WTC11 (cell line): ENCODE data around the gene DNAJC10. TPM values are rescaled to one million over a fixed set of nuclear protein-coding genes. Genes with fewer than 3 reads are reported as not detected.

ENCODE experiments used
- ATAC-seq: fragments of 200-7000 bp; cut with Tn5 transposase; 2 replicates; pipeline ENCODE4 v1.10.0; 2021; ENCODE audit warnings: mild to moderate bottlenecking, moderate library complexity
- CTCF ChIA-PET: fragments of 300-600 bp; sonication (Branson Sonifier 250); formaldehyde crosslinking; loops from one replicate; lab custom pipeline; 2021; ENCODE audit warnings: antibody characterized with exemption; lab: Charles Lee
- POLR2A ChIA-PET: fragments of 350-600 bp; sonication (Branson Sonifier 250); formaldehyde crosslinking; loops from one replicate; lab custom pipeline; 2021; ENCODE audit warnings: antibody characterized with exemption; lab: Charles Lee
- DNase-seq: peaks from one replicate; pipeline ENCODE4 v3.0.0; 2021; ENCODE audit warnings: low spot score
- H3K27ac Mint-ChIP-seq: 2 replicates; pipeline ENCODE4 v1.8.0; 2021; ENCODE audit warnings: mixed read lengths
- H3K27me3 Mint-ChIP-seq: 2 replicates; pipeline ENCODE4 v1.8.0; 2021; ENCODE audit warnings: low read depth, mild to moderate bottlenecking, moderate library complexity, mixed read lengths
- H3K36me3 Mint-ChIP-seq: 2 replicates; pipeline ENCODE4 v1.8.0; 2021; ENCODE audit warnings: mixed read lengths
- H3K4me1 Mint-ChIP-seq: 2 replicates; pipeline ENCODE4 v1.8.0; 2022; ENCODE audit warnings: mixed read lengths
- H3K4me3 Mint-ChIP-seq: 2 replicates; pipeline ENCODE4 v1.8.0; 2021; ENCODE audit warnings: mild to moderate bottlenecking, moderate library complexity, mixed read lengths
- H3K9me3 Mint-ChIP-seq: 2 replicates; pipeline ENCODE4 v1.8.0; 2021; ENCODE audit warnings: mixed read lengths
- ARID4B ChIP-seq: sonication (generic); formaldehyde crosslinking; IDR thresholded peaks from 2 replicates; pipeline ENCODE4 v1.8.0; 2023; ENCODE audit warnings: missing genetic modification reagents, mild to moderate bottlenecking, borderline replicate concordance
- CBFB ChIP-seq: sonication (generic); formaldehyde crosslinking; IDR thresholded peaks from 2 replicates; pipeline ENCODE4 v1.8.1; 2022; ENCODE audit warnings: mild to moderate bottlenecking, low read depth, missing genetic modification reagents
- E2F1 ChIP-seq: sonication (generic); formaldehyde crosslinking; IDR thresholded peaks from 2 replicates; pipeline ENCODE4 v1.8.0; 2022; ENCODE audit warnings: mild to moderate bottlenecking, missing genetic modification reagents
- FOXP1 ChIP-seq: sonication (generic); formaldehyde crosslinking; IDR thresholded peaks from 2 replicates; pipeline ENCODE4 v1.8.0; 2022; ENCODE audit warnings: missing genetic modification reagents, mild to moderate bottlenecking, moderate library complexity, borderline replicate concordance
- GABPB1 ChIP-seq: sonication (generic); formaldehyde crosslinking; IDR thresholded peaks from 2 replicates; pipeline ENCODE4 v1.8.1; 2023; ENCODE audit warnings: mild to moderate bottlenecking, missing genetic modification reagents
- JUN ChIP-seq: sonication (generic); formaldehyde crosslinking; IDR thresholded peaks from 2 replicates; pipeline ENCODE4 v1.8.0; 2023; ENCODE audit warnings: mild to moderate bottlenecking, missing genetic modification reagents
- MYBL2 ChIP-seq: sonication (generic); formaldehyde crosslinking; IDR thresholded peaks from 2 replicates; pipeline ENCODE4 v1.8.1; 2023; ENCODE audit warnings: mild to moderate bottlenecking, moderate library complexity, missing genetic modification reagents
- SP1 ChIP-seq: sonication (generic); formaldehyde crosslinking; conservative IDR thresholded peaks from 2 replicates; pipeline ENCODE4 v1.8.1; 2022; ENCODE audit warnings: missing genetic modification reagents
- STAT6 ChIP-seq: sonication (generic); formaldehyde crosslinking; conservative IDR thresholded peaks from 2 replicates; pipeline ENCODE4 v1.8.1; 2023; ENCODE audit warnings: mild to moderate bottlenecking, low read depth, missing genetic modification reagents, moderate library complexity
- TEAD4 ChIP-seq: sonication (generic); formaldehyde crosslinking; IDR thresholded peaks from 2 replicates; pipeline ENCODE4 v1.8.0; 2022; ENCODE audit warnings: mild to moderate bottlenecking, missing genetic modification reagents
- TP53 ChIP-seq: sonication (generic); formaldehyde crosslinking; IDR thresholded peaks from 2 replicates; pipeline ENCODE4 v1.8.1; 2023; ENCODE audit warnings: mild to moderate bottlenecking, missing genetic modification reagents
- ZBTB43 ChIP-seq: sonication (generic); formaldehyde crosslinking; IDR thresholded peaks from 2 replicates; pipeline ENCODE4 v1.8.1; 2023; ENCODE audit warnings: mild to moderate bottlenecking, missing genetic modification reagents
- ZNF317 ChIP-seq: sonication (generic); formaldehyde crosslinking; IDR thresholded peaks from 2 replicates; pipeline ENCODE4 v1.8.1; 2023; ENCODE audit warnings: low read depth, mild to moderate bottlenecking, moderate library complexity, missing genetic modification reagents, borderline replicate concordance
- ZNF423 ChIP-seq: fragments of 250-450 bp; sonication (Bioruptor Pico); IDR thresholded peaks from 2 replicates; pipeline ENCODE4 v2.1.2; 2022; ENCODE audit warnings: mild to moderate bottlenecking, moderate library complexity
- ZNF671 ChIP-seq: fragments of 250-450 bp; sonication (Bioruptor Pico); IDR thresholded peaks from 2 replicates; pipeline ENCODE4 v1.8.0; 2021; ENCODE audit warnings: mild to moderate bottlenecking
- total RNA-seq: library from RNA; stranded (reverse); gene quantifications from 3 replicates; pipeline ENCODE4 v1.2.3, GENCODE V29; 2021
- TF ChIP-seq, protein P1 (sequence below): sonication (generic); formaldehyde crosslinking; IDR thresholded peaks from 2 replicates; pipeline ENCODE4 v1.8.0; 2023; ENCODE audit warnings: missing genetic modification reagents

Gene DNAJC10
- total RNA-seq, 1 experiment from 2014 or later: 109 TPM

GRCh38 chr2:182730486-182730885 lies 14.4 kb downstream of the DNAJC10 start (continued):
- TF ChIP-seq E2F1 (CRISPR knock-in tag) (no peak), ZNF423 (CRISPR knock-in tag) (no peak), ARID4B (no peak), ZBTB43 (CRISPR knock-in tag) (no peak)

GRCh38 chr2:182732736-182733135 lies 16.7 kb downstream of the DNAJC10 start:
- Mint-ChIP-seq H3K36me3 (peaks cover 42% of the 10 kb centered on the region), H3K4me3 (no peak overlapping the region), H3K4me1 (no peaks in the 10 kb centered on the region), H3K27ac (no peak overlapping the region), H3K9me3 (no peaks in the 10 kb centered on the region), H3K27me3 (no peaks in the 10 kb centered on the region)
- no peak for TF ChIP-seq ZBTB43 (CRISPR knock-in tag)
- no peak for TF ChIP-seq STAT6 (CRISPR knock-in tag)
- TF ChIP-seq GABPB1: no peak
- no peak for TF ChIP-seq ZNF671 (CRISPR knock-in tag)
- TF ChIP-seq TEAD4: no peak
- TF ChIP-seq, protein P1, sequence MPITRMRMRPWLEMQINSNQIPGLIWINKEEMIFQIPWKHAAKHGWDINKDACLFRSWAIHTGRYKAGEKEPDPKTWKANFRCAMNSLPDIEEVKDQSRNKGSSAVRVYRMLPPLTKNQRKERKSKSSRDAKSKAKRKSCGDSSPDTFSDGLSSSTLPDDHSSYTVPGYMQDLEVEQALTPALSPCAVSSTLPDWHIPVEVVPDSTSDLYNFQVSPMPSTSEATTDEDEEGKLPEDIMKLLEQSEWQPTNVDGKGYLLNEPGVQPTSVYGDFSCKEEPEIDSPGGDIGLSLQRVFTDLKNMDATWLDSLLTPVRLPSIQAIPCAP: no peak
- no peak for TF ChIP-seq JUN (CRISPR knock-in tag)
- no peak for TF ChIP-seq MYBL2 (CRISPR knock-in tag)
- no peak for TF ChIP-seq ARID4B
- TF ChIP-seq FOXP1 (CRISPR knock-in tag): no peak
- TF ChIP-seq ZNF423 (CRISPR knock-in tag): no peak
- TF ChIP-seq TP53: no peak
- no peak for TF ChIP-seq CBFB (CRISPR knock-in tag)
- TF ChIP-seq SP1 (CRISPR knock-in tag): no peak
- TF ChIP-seq ZNF317 (CRISPR knock-in tag): no peak
- POLR2A ChIA-PET: no interaction called here
- CTCF ChIA-PET: interaction anchor here (1.8 kb wide), 1 partner anchor 35 kb away, joined by 5 read pairs; no protein-coding TSS in a partner anchor
- no peak for DNase-seq
- no peak for ATAC-seq
